MCF 10A (cell line): Measurements from ENCODE around the gene NFIA. TPM values are rescaled to one million over a fixed set of nuclear protein-coding genes. Genes with fewer than 3 reads are reported as not detected.

ENCODE experiments used
- BruUV-seq: library from RNA; stranded (reverse); fragments of 400-500 nt; replicated peaks from 2 replicates; lab custom pipeline; 2021; lab: Mats Ljungman, UMichigan
- CTCF ChIA-PET: fragments of 300-600 bp; sonication (Branson Sonifier 250); formaldehyde crosslinking; extraction: SDS; loops from one replicate; lab custom pipeline; 2021; ENCODE audit warnings: antibody characterized with exemption, inconsistent platforms; lab: Yijun Ruan, JAX
- POLR2A ChIA-PET: fragments of 300-600, 350-650 bp; sonication (Branson Sonifier 250); formaldehyde crosslinking; extraction: SDS; loops from one replicate; lab custom pipeline; 2020; ENCODE audit warnings: antibody characterized with exemption, inconsistent platforms; lab: Yijun Ruan, JAX
- DNase-seq: peaks from one replicate; pipeline ENCODE4 v3.0.0-alpha.2; 2018; ENCODE audit not compliant: unreplicated experiment
- H3K27ac Mint-ChIP-seq: one replicate; pipeline ENCODE4 v1.8.0; 2022; ENCODE audit warnings: mild to moderate bottlenecking, low read depth, mixed read lengths; ENCODE audit not compliant: unreplicated experiment
- H3K27me3 Mint-ChIP-seq: one replicate; pipeline ENCODE4 v1.8.0; 2022; ENCODE audit warnings: mixed read lengths; ENCODE audit not compliant: insufficient read depth, unreplicated experiment
- H3K36me3 Mint-ChIP-seq: one replicate; pipeline ENCODE4 v1.8.0; 2022; ENCODE audit warnings: mild to moderate bottlenecking, moderate library complexity, mixed read lengths; ENCODE audit not compliant: insufficient read depth, unreplicated experiment
- H3K4me1 Mint-ChIP-seq: one replicate; pipeline ENCODE4 v1.8.0; 2022; ENCODE audit warnings: mixed read lengths; ENCODE audit not compliant: insufficient read depth, unreplicated experiment
- H3K4me3 Mint-ChIP-seq: one replicate; pipeline ENCODE4 v1.8.0; 2022; ENCODE audit warnings: mild to moderate bottlenecking, moderate library complexity, mixed read lengths; ENCODE audit not compliant: unreplicated experiment
- H3K9me3 Mint-ChIP-seq: one replicate; pipeline ENCODE4 v1.8.0; 2022; ENCODE audit warnings: mixed read lengths; ENCODE audit not compliant: unreplicated experiment
- CTCF ChIP-seq: fragments of 200-600 bp; IDR thresholded peaks from one replicate; pipeline ENCODE4 v1.8.0; 2022; ENCODE audit warnings: antibody characterized with exemption, mild to moderate bottlenecking; ENCODE audit not compliant: unreplicated experiment
- intact Hi-C: fragments of 100-400 bp; cut with micrococcal nuclease; formaldehyde crosslinking; loops from 2 replicates; pipeline ENCODE4 v1.14.1; 2022
- total RNA-seq: library from RNA; stranded (reverse); gene quantifications from 2 replicates; pipeline ENCODE4 v1.2.3, GENCODE V29; 2022

NFIA gene
- total RNA-seq, 1 experiment from 2014 or later: 54.8 TPM

- H3K4me1 Mint-ChIP-seq: peaks cover 14% of the 10 kb centered on the region
- ChIA-PET CTCF (interaction anchor here (0.6 to 1.3 kb wide), 4 partner anchors 12 to 465 kb away, joined by 3 to 6 read pairs (median 4); no protein-coding TSS in a partner anchor), POLR2A (interaction anchor here (0.6 to 1.2 kb wide), 5 partner anchors 10 to 84 kb away, joined by 3 to 4 read pairs (median 3); no protein-coding TSS in a partner anchor)
Measured at GRCh38 chr1:61247051-61247825, 164.9 kb downstream of the NFIA start.

GRCh38 chr1:61247881-61248752, 165.8 kb downstream of the NFIA start:
- H3K27ac Mint-ChIP-seq: no peak overlapping the region
- CTCF ChIA-PET: interaction anchor here (0.6 to 1.3 kb wide), 3 partner anchors 11 to 342 kb away, joined by 5 to 6 read pairs (median 5); no protein-coding TSS in a partner anchor
- no peak overlapping the region for H3K4me3 Mint-ChIP-seq

More at GRCh38 chr1:61247051-61247825, 164.9 kb downstream of the NFIA start:
- Mint-ChIP-seq H3K4me3 (no peak overlapping the region), H3K36me3 (no peaks in the 10 kb centered on the region), H3K27me3 (no peaks in the 10 kb centered on the region), H3K27ac (no peak overlapping the region), H3K9me3 (no peaks in the 10 kb centered on the region)
- no peak for TF ChIP-seq CTCF
- intact Hi-C loops: no loop called here
- BruUV-seq: no TSS peak
- no peak for DNase-seq

GRCh38 chr1:61250933-61251332, 168.6 kb downstream of the NFIA start:
- no peaks in the 10 kb centered on the region for H3K9me3 Mint-ChIP-seq

More at GRCh38 chr1:61247881-61248752, 165.8 kb downstream of the NFIA start:
- Mint-ChIP-seq H3K27me3 (no peaks in the 10 kb centered on the region), H3K36me3 (no peaks in the 10 kb centered on the region), H3K4me1 (peaks cover 18% of the 10 kb centered on the region), H3K9me3 (no peaks in the 10 kb centered on the region)
- TF ChIP-seq CTCF: no peak
- no TSS peak for BruUV-seq
- POLR2A ChIA-PET: interaction anchor here (0.6 to 1.2 kb wide), 4 partner anchors 11 to 83 kb away, joined by 3 to 4 read pairs (median 3); no protein-coding TSS in a partner anchor
- intact Hi-C loops: no loop called here
- DNase-seq: no peak

More at GRCh38 chr1:61250933-61251332, 168.6 kb downstream of the NFIA start:
- CTCF ChIA-PET: no interaction called here
- intact Hi-C loops: no loop called here
- POLR2A ChIA-PET: interaction anchor here (1.0 to 4.7 kb wide), 4 partner anchors 9 to 50 kb away, joined by 3 to 26 read pairs (median 5); no protein-coding TSS in a partner anchor
- Mint-ChIP-seq H3K4me3 (no peak overlapping the region), H3K36me3 (no peaks in the 10 kb centered on the region), H3K27ac (no peak overlapping the region), H3K4me1 (peaks cover 35% of the 10 kb centered on the region), H3K27me3 (no peaks in the 10 kb centered on the region)
- BruUV-seq: no TSS peak
- no peak for TF ChIP-seq CTCF
- no peak for DNase-seq
